Ectodermal cell (in vitro differentiated cells): ENCODE data around the gene STX7.

Experiments
- H3K27ac ChIP-seq: 2 replicates; pipeline ENCODE4 v1.7.0; 2013; ENCODE audit warnings: mild to moderate bottlenecking, low read depth, low read length; ENCODE audit not compliant: insufficient read depth, poor library complexity, severe bottlenecking
- H3K27me3 ChIP-seq: 2 replicates; pipeline ENCODE4 v1.7.0; 2013; ENCODE audit warnings: mild to moderate bottlenecking, low read length; ENCODE audit not compliant: insufficient read depth, control insufficient read depth, poor library complexity, severe bottlenecking
- H3K36me3 ChIP-seq: one replicate; pipeline ENCODE4 v1.7.0; 2013; ENCODE audit warnings: low read length; ENCODE audit not compliant: control insufficient read depth, insufficient read depth
- H3K4me1 ChIP-seq: one replicate; pipeline ENCODE4 v1.7.0; 2013; ENCODE audit warnings: low read length; ENCODE audit not compliant: control insufficient read depth, insufficient read depth
- H3K4me3 ChIP-seq: 2 replicates; pipeline ENCODE4 v1.7.0; 2013; ENCODE audit warnings: low read depth, low read length, control low read depth; ENCODE audit not compliant: insufficient read depth
- H3K9me3 ChIP-seq: 2 replicates; pipeline ENCODE4 v1.7.0; 2013; ENCODE audit warnings: mild to moderate bottlenecking, low read length, moderate library complexity; ENCODE audit not compliant: control insufficient read depth
- WGBS, 2 experiments: methylation state at CpG; one replicate each; pipeline ENCODE4 v1.1.7; 2013; ENCODE audit warnings: missing lambda C conversion rate in 2 of 2; 5-methylcytosine and 5-hydroxymethylcytosine counted together

Gene STX7

DNA sequence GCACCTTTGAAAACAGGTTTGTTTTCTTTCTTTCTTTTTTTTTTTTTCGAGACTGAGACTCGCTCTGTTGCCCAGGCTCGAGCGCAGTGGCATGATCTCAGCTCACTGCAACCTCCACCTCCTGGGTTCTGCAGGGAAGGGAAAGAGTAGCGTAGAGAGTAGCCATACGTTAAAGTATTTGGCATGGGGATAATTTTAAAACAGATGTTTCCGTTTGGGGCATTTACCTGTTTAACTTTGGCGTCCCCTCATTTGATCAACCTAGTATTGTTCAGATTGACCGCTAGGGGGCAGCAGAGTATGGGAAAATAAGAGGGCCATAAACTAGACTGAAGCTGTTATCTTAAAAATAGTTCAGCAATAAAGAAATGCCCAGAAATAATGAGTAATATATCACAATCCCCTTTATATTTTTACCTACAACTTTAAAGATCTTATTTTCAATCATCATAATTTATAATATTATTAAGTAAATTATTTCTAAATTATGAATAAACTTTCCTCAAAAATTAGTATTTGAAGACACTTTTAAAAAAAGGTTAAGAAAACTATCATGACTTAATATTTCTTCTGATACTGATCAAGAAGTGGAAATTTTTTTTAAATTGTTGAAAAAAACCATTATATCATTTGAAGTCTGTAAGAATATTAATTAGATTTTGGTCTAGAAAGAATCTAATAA is 17.5 kb upstream of the STX7 start:
- Histone ChIP-seq H3K4me1 (peaks cover 6% of the 10 kb centered on the region), H3K36me3 (no peaks in the 10 kb centered on the region), H3K27ac (no peak overlapping the region), H3K9me3 (no peaks in the 10 kb centered on the region), H3K27me3 (no peaks in the 10 kb centered on the region), H3K4me3 (no peak overlapping the region)
- WGBS, 2 experiments = 36% methylated on average over 8 to 9 of the region's 9 CpGs

DNA sequence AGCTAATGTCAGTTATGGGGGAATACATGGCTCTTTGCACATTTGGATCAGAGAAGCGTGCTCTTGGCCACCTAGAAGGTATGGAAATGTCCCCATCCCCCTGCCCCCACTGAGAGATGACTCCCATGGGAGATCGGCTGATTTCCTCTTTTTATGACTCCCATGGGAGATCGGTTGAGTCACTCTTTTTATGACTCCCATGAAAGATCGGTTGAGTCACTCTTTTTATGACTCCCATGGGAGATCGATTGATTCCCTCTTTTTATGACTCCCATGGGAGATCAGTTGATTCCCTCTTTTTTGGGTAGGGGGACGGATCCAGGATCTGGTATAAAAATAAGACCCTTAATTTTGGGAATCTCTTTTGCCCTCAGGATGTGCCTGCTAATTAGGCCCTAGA is 14.9 kb upstream of the STX7 start:
- 92 to 95% methylated on average over 6 of the region's 6 CpGs for WGBS, 2 experiments
- Histone ChIP-seq H3K27me3 (no peaks in the 10 kb centered on the region), H3K36me3 (no peaks in the 10 kb centered on the region), H3K9me3 (no peaks in the 10 kb centered on the region), H3K4me1 (peaks cover 6% of the 10 kb centered on the region), H3K27ac (no peak overlapping the region), H3K4me3 (no peak overlapping the region)

DNA sequence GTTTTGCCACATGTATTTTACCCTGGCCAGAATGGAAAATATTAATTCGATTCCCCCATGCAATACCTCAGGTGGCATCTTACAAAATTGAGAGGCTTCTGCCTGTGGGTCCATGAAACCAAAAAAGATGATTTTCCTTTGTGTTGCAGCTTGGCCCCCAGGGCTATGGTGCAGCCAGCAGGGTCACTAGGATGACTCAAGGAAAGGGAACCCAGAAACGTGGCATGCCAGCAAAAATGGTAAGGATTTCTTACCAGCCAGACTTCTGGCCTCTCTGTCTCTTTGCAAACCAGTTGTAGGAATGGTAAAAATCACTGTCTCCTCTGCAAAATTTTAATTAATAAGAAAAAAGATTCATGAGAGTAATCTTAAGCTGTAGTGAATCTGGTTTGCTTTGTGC is 13.5 kb upstream of the STX7 start:
- no peak overlapping the region for H3K27ac ChIP-seq
- H3K4me1 ChIP-seq = peaks cover 6% of the 10 kb centered on the region
- no peaks in the 10 kb centered on the region for H3K27me3 ChIP-seq
- no peaks in the 10 kb centered on the region for H3K36me3 ChIP-seq
- no peak overlapping the region for H3K4me3 ChIP-seq
- 62 to 78% methylated on average over 2 of the region's 2 CpGs for WGBS, 2 experiments
- H3K9me3 ChIP-seq = no peaks in the 10 kb centered on the region

DNA sequence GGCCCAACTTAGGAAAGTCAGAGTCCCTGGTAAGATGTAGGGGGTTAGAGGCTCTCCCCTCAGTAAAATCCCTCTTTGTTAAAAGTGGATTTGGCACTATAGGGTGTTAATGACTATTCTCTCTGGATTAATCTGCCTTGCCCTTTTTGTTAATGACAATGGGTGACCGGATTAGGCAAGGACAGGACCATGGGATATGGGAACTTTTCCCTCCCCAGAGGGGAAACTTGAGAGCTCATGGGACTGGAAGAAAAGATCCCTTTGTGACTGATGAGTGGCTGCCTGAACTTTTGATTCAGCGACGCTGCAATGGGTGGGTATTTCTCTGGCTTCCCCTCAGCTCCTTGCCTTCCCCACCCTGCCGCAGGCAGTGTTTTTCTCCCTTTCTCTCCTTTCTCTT is 12.9 kb upstream of the STX7 start:
- Histone ChIP-seq H3K36me3 (no peaks in the 10 kb centered on the region), H3K27ac (no peak overlapping the region), H3K27me3 (no peaks in the 10 kb centered on the region), H3K4me3 (no peak overlapping the region), H3K4me1 (peaks cover 6% of the 10 kb centered on the region), H3K9me3 (no peaks in the 10 kb centered on the region)
- 34 to 35% methylated on average over 4 of the region's 4 CpGs for WGBS, 2 experiments

DNA sequence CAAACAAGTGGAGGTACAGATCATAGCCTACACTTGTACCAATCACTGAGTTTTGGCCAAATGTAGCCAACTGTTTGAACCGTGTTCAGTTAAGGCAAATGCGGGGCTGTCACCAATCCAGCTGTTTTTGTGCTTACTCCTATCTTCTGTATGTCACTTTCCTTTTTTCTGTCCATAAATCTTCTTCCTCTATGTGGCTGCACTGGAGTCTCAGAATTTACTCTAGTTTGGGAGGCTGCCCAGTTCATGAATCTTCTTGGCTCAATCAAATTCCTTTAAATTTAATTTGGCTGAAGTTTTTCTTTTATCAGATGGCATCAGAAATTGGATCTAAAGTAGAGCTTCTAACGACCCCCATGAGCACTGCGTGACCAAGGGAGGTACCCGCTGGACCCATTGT is 11.7 kb upstream of the STX7 start:
- no peaks in the 10 kb centered on the region for H3K27me3 ChIP-seq
- no peaks in the 10 kb centered on the region for H3K36me3 ChIP-seq
- WGBS, 2 experiments = 95% methylated on average over 5 of the region's 5 CpGs
- H3K4me3 ChIP-seq = no peak overlapping the region
- no peaks in the 10 kb centered on the region for H3K9me3 ChIP-seq
- H3K4me1 ChIP-seq = peaks cover 6% of the 10 kb centered on the region
- no peak overlapping the region for H3K27ac ChIP-seq

DNA sequence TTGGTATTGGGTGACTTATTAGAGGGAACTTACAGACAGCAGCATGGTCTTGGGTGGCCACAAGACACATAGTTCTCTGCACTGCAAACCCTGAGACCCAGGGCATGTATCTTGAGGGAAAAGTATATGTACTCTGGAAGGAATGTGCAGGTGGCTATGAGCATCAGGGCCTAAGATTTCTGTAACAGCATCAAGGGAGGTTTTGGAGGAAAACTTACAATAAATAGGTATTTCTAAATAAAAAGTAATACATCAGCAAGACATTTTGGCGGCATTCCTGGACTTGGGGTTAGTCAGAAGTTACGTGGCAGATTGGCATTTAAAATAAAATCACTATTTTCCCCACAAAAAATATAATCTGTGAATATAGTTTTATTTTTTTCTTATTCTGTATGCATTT is 8.0 kb upstream of the STX7 start:
- Histone ChIP-seq H3K27me3 (no peaks in the 10 kb centered on the region), H3K9me3 (no peaks in the 10 kb centered on the region), H3K27ac (no peak overlapping the region), H3K36me3 (no peaks in the 10 kb centered on the region), H3K4me3 (no peak overlapping the region), H3K4me1 (peaks cover under 1% of the 10 kb centered on the region)
- WGBS, 2 experiments = no CpG with 5 or more reads among the region's 2 CpGs

DNA sequence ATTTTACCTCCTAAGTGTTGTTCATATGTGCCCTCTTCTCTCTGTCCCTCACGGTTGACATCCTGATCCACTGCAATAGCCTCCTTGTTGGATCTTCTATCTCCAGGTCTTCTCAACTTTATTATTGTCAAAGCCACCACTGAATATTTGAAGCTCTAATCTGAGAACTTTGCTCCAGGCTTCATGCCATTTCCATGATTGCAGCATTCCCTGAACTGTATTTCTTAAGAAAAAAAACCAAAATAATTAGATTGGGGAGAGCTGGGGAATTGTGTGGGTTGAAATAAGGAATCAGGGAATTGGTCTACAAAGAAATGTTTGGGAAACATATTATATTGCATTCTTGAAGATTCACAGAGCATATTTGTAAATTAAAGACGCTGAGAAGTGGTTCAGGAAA is 2.5 kb upstream of the STX7 start:
- Histone ChIP-seq H3K4me1 (no peaks in the 10 kb centered on the region), H3K36me3 (no peaks in the 10 kb centered on the region), H3K27ac (no peak overlapping the region), H3K9me3 (no peaks in the 10 kb centered on the region), H3K4me3 (no peak overlapping the region), H3K27me3 (no peaks in the 10 kb centered on the region)
- 79 to 88% methylated on average over 1 to 2 of the region's 2 CpGs for WGBS, 2 experiments

DNA sequence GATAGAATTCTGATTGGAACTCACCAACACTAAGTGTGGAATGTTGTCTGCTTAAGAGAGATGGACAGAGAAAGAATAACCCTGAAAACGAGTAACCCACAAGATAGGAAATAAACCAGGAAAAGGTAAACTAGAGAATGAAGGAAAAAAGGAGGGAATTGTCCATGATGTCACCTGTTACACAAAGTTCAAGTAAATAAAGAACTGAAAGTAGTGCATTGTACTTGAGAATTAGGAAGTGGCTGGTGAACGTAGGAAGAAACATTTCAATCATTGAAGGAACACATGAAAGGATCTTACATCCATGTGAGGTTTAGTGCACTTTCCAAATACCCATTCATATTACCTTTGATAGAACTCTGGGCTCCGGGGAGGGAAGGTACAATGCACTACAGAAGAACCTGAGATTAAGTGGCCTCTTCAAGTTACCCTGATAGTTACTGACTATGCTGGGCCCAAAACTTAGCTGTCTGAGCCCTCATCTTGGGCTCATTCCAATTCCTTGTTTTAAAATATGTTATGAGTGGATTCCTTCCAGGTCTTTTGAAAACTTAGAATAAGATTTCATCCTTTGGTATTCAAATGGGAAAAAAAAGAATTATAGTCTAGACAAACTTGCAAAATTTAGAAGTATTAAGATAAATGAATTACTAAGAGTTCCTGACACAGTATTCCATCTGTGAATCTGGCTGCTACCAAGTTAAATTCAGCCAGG is 1.1 kb upstream of the STX7 start:
- no peak overlapping the region for H3K4me3 ChIP-seq
- no peaks in the 10 kb centered on the region for H3K27me3 ChIP-seq
- no peaks in the 10 kb centered on the region for H3K36me3 ChIP-seq
- H3K27ac ChIP-seq = no peak overlapping the region
- no peaks in the 10 kb centered on the region for H3K4me1 ChIP-seq
- H3K9me3 ChIP-seq = no peaks in the 10 kb centered on the region
- WGBS, 2 experiments = 76 to 79% methylated on average over 3 of the region's 3 CpGs

DNA sequence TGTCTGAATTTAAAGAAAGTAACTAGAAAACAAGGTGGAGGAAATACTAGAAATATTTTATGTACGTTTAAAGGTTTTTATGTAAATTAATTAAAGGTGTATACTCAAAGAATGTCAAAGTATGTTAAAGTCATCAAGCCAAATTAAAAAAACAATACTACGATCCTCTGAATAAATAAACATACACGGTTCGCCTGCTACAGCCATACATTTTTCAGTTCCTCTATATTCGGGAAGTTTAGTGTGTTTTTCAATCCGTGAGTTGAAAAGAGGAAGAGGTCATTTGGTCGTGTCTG is 626 bp downstream of the STX7 start:
- Histone ChIP-seq H3K27me3 (no peaks in the 10 kb centered on the region), H3K36me3 (no peaks in the 10 kb centered on the region), H3K4me1 (no peaks in the 10 kb centered on the region), H3K9me3 (no peaks in the 10 kb centered on the region), H3K27ac (no peak overlapping the region), H3K4me3 (peak overlapping the region; percentile 51)
- 1 to 3% methylated on average over 3 to 6 of the region's 7 CpGs for WGBS, 2 experiments

DNA sequence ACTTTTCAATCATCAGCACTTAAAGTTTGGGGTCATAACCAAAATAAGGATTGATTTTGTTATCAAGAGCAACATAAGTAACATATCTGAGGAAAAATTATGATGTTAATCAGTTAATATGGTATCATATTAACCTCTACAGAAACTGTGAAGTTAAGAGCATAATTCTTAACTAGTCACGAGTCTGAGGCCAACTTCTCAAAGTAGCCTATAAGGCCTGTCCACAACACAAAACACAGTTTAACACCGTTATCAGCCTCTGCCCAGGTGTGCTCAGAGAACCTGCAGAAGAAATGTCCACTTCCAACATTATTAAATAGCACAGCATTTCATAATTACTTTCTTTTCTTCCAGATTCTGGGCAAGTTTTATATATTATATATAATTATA is 1.1 kb downstream of the STX7 start:
- Histone ChIP-seq H3K36me3 (no peaks in the 10 kb centered on the region), H3K4me3 (peak overlapping the region; percentile 51), H3K27ac (no peak overlapping the region), H3K27me3 (no peaks in the 10 kb centered on the region), H3K4me1 (no peaks in the 10 kb centered on the region), H3K9me3 (no peaks in the 10 kb centered on the region)
- 58 to 62% methylated on average over 2 of the region's 2 CpGs for WGBS, 2 experiments
